NT2/D1 (cell line): ENCODE results near the gene FHOD3.

Source experiments
- YY1 ChIP-seq: IDR thresholded peaks from 2 replicates; pipeline ENCODE4 v1.6.1; 2011; ENCODE audit not compliant: insufficient read length, insufficient read depth
- ZNF274 ChIP-seq: IDR thresholded peaks from 2 replicates; pipeline ENCODE4 v1.6.1; 2011; ENCODE audit warnings: mild to moderate bottlenecking, low read depth, low read length

GRCh38 chr18:36772241-36772723 lies 474.8 kb downstream of the FHOD3 start:
- TF ChIP-seq ZNF274 (no peak), YY1 (no peak)
